Measurements from ENCODE around the gene PPP3R2. TPM values are rescaled to one million over a fixed set of nuclear protein-coding genes. Genes with fewer than 3 reads are reported as not detected.

The PPP3R2 gene
- total and polyA plus RNA-seq, 2 experiments from 2014 or later: not detected

- no peak overlapping the region for H3K4me2 ChIP-seq
- no peak overlapping the region for H2AFZ ChIP-seq
- no peak overlapping the region for H3K4me3 Mint-ChIP-seq
- no peak for TF ChIP-seq CTCF (conservative IDR thresholded peaks at IDR 0.05; ENCODE audit: low read depth in 2 of 2)
- TF ChIP-seq EZH2phosphoT487 (IDR thresholded peaks at IDR 0.05; ENCODE audit: unreplicated experiment): no peak
- no peak for TF ChIP-seq JUNB (IDR thresholded peaks at IDR 0.05; ENCODE audit: unreplicated experiment)
- TF ChIP-seq ZNF462 (CRISPR knock-in tag; IDR thresholded peaks at IDR 0.05): no peak
- no peak for TF ChIP-seq POLR2AphosphoS5 (IDR thresholded peaks at IDR 0.05; ENCODE audit: low read depth)
- no peak for ATAC-seq
- H3K27me3 Mint-ChIP-seq (ENCODE audit: insufficient read depth, low read depth, poor library complexity): no peaks in the 10 kb centered on the region
- H3K79me2 ChIP-seq (replicated peaks; ENCODE audit: insufficient read depth): no peaks in the 10 kb centered on the region
- no peaks in the 10 kb centered on the region for H3K27me3 ChIP-seq (ENCODE audit: insufficient read depth)
- no peak overlapping the region for H3K27ac ChIP-seq (ENCODE audit: low read depth)
- H3K36me3 ChIP-seq (ENCODE audit: insufficient read depth): no peaks in the 10 kb centered on the region
- no peak overlapping the region for H3K4me3 ChIP-seq
- no peaks in the 10 kb centered on the region for H4K20me1 ChIP-seq (replicated peaks; ENCODE audit: insufficient read depth)
- H3K4me1 Mint-ChIP-seq: no peaks in the 10 kb centered on the region
- H3K4me1 ChIP-seq (ENCODE audit: insufficient read depth): no peaks in the 10 kb centered on the region
- no peak overlapping the region for H3K27ac Mint-ChIP-seq
- DNase-seq (ENCODE audit: low spot score): no peak
- H3K9me3 Mint-ChIP-seq: peaks cover 11% of the 10 kb centered on the region
- H3K36me3 Mint-ChIP-seq (ENCODE audit: low read depth): no peaks in the 10 kb centered on the region
- H3K9me2 ChIP-seq (ENCODE audit: insufficient read depth): 0 out of 2 replicates have a peak, but pooled peaks cover 4% of the 10 kb centered on the region
- H3F3A ChIP-seq (replicated peaks; ENCODE audit: low read depth): no peaks in the 10 kb centered on the region
Observed at GRCh38 chr9:101639785-101640665, 45.3 kb upstream of the PPP3R2 start.
